ENCODE data around the gene PARP14.
"Not testable (repeated sequence)": the region's sequence is repeated elsewhere in the genome, so short reads cannot be mapped to it uniquely, and the experiment has no call there.

Gene PARP14

DNA sequence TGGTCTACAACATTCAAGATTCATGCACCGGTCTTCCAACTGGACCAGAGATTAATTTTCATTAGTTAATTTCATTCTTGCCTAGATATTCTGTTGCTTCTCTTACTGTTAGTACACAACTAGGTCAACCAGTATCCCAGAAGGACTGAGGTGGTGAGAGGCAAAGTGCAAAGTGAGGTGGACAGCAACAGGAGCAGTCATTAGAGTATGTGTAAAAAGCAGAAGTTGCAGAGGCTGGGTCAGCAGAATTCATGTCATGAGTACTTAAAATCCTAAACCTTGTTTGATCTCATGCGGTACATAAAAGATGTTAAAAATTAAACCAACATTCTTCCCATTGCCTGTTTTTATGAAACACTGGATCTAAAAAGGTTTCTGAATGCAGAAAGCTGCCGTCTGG is 46.7 kb downstream of the PARP14 start:
- no peak for DNase-seq

DNA sequence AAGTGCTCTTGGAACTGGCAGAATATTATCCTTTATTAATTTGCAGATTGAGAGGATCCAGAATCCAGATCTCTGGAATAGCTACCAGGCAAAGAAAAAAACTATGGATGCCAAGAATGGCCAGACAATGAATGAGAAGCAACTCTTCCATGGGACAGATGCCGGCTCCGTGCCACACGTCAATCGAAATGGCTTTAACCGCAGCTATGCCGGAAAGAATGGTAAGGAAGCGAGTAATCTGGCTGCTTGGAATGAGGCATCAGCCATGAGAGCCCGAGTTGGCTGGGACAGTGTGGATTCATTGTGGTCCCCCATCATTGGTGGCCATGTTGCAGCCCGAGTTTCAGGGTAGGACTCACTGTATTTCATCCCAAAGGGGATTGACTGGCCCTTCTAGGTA is 47.1 kb downstream of the PARP14 start:
- no peak for DNase-seq

DNA sequence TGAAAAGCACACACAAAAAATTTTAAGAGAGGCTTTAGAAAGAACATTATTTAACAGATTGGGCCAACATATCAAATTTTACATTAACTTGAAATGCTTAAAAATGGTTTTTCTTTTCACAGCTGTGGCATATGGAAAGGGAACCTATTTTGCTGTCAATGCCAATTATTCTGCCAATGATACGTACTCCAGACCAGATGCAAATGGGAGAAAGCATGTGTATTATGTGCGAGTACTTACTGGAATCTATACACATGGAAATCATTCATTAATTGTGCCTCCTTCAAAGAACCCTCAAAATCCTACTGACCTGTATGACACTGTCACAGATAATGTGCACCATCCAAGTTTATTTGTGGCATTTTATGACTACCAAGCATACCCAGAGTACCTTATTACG is 47.5 kb downstream of the PARP14 start:
- no peak for DNase-seq

DNA sequence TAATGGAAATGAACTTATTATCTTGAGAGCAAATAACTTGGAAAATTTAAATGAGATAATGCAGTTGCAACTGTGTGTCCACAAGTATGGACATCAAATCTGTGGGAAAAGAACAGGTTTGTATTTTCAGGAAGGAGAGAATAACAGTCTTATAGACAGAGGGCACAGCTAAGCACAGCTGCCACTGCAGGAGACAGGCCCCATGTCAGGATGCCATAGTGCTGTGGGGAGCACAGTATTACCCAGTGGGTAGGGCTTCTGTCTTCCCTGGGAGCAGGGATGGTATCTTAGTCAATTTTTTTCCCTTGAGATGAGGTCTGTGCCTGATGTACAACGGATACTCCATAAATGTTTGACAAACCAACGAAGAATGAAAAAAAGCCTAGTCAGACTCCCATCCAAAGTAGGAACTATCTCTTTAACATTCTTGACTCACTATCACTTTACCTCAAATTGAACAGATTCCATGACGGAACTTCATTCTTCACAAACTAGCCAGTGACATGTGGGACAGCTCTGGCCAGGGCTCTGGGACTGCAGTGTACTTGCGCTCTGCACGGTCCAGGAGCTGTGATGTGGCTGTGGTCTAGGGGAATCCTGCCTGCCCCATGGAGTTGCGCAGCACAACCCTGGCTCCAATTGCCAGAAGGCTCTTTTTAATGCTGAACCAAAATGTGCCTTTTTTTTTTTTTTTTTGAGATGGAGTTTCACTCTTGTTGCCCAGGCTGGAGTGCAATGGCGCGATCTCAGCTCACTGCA is 48.3 kb downstream of the PARP14 start:
- DNase-seq, result no peak

DNA sequence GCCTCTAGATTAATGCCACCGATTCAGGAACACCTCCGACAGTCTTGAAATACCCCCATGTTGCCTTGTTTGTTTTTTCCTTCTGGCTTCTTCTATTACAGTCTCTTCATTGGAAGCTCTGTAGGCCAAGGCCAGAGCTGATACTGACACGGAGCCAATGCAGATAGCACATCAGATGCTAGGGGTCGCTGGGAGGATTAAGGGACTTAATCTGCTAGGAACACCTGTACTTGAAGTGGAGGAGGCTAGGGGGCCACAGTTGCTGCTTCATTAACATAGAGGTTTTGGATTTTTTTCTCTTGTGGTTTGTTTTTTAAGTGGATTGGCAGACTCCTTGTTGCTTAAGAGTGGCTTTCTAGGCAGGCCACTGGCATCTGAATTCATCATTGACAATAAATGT is 49.6 kb downstream of the PARP14 start:
- no peak for DNase-seq

GRCh38 chr3:122732682-122733525 is 52.3 kb downstream of the PARP14 start:
- DNase-seq, result not testable (repeated sequence)

GRCh38 chr3:122739172-122739571 is 58.5 kb downstream of the PARP14 start:
- DNase-seq, result no peak

GRCh38 chr3:122742234-122742633 is 61.6 kb downstream of the PARP14 start:
- no peak for DNase-seq

GRCh38 chr3:122743581-122744120 is 63.0 kb downstream of the PARP14 start:
- DNase-seq, result no peak

GRCh38 chr3:122745369-122746021 is 64.9 kb downstream of the PARP14 start:
- no peak for DNase-seq

DNA sequence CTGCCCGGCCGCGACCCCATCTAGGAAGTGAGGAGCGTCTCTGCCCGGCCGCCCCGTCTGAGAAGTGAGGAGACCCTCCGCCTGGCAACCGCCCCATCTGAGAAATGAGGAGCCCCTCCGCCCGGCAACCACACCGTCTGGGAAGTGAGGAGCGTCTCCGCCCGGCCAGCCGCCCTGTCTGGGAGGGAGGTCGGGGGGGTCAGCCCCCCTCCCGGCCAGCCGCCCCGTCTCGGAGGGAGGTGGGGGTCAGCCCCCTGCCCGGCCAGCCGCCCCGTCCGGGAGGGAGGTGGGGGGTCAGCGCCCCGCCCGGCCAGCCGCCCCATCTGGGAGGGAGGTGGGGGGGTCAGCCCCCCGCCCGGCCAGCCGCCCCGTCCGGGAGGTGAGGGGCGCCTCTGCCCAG is 66.7 kb downstream of the PARP14 start:
- not testable (repeated sequence) for DNase-seq

DNA sequence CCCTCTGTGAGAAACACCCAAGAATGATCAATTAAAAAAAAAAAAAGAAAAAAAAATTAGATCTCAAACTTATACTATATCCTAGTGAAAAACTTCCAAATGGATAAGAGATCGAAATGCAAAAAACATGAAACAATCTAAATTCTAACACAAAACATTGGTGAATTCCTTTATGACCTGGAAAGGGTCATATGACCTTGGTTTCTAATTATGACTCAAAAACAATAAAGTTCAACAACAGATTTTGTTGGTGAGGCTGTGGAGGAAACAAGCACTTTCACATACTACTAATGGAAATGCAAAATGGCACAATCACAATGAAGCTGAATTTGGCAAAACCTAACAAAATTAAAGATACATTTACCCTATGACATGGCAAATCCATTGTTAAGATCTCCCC is 67.7 kb downstream of the PARP14 start:
- DNase-seq, result no peak

DNA sequence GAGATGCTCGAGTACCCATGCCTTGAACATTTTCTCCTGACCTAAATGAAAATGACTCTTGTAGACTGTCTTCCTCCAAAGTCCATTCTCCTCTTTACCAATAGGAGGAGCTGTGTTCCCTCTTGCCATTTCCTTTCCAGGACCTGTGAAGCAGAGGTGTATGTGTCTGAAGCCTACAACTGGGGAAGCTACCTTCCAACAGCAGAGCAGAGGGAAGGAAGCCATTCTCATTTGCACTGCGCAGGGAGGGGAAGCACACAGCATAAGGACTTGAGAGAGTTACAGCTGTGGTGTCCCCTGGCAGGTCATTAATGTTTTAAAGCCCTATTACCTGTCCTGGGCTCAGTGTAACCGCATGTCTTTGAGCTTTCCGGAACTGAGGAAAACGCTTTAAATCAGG is 74.3 kb downstream of the PARP14 start:
- peak; percentile 19 for DNase-seq

DNA sequence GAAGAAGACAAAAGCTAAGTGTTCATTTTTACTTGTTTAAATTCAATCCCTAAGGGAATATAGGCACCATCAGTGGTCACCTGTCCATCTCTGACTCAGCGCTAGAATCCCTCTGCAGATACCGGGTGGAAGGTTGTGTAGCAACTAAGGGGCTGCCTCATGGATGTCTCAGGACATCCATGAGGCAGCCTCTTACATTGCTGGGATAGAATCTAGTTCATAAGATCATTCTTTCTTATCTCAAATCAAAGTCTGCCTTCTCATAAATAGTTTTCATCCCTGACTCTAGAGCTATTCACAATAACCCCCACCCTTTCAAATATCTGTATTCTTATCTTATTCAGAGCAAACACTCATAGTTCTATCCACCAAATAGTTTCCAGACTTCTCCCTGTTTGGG is 74.9 kb downstream of the PARP14 start:
- DNase-seq, result no peak

GRCh38 chr3:122758877-122759560 is 78.4 kb downstream of the PARP14 start:
- DNase-seq, result no peak

DNA sequence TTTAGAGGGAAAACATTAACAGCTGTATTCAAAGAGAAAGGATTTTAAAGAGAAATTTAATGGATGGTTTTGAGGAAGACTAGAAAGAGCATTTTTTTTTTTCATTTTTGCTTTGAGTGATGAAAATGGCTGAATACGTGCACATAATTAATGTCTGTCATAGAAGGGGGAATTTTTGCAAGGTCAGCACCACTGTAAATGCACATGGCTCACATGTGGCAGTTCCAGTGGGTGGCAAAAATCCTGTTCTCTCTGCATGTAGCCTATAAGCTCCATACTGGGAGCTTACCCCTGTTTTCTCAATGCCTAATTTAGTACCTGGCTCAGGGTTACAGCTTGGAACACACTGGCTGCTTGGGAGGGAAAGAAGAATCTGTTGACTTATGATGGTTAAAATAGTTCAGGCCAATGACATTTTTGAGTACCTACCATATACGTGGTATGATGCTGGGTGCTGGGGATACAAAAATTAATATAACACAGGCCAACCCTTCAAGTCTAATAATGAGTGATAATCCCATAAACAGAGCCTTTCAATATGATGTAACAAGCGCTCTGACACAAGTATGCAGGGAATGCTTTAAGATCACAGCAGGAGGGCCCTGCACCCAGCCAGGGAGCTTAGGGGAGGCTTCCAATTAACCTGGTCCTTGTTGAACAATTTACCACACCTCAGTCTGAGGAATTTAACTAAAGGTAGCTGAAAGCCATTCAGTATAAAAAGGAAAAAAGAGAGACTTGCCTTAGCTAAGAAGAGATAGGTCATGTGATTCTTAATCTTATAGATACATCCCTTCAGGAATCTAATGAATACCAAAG is 80.0 kb downstream of the PARP14 start:
- DNase-seq, result no peak

DNA sequence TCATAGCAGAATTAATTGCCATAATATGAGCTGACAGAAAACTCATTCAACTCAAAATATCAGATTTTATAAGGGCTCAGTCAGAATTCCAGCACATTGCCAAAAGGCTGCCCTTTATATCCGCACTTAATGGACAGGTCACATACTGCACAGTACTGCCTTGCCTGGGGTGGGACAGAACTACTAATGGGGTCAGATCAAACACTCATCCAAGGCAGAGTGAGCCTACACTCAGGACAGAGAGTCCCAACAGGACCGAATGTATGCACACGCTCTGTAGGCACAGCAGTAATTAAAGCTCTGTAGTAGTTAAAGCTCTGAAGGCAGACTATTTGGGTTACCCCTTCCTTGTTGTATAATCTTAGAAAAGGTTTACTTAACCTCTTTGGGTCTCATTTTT is 85.8 kb downstream of the PARP14 start:
- no peak for DNase-seq

DNA sequence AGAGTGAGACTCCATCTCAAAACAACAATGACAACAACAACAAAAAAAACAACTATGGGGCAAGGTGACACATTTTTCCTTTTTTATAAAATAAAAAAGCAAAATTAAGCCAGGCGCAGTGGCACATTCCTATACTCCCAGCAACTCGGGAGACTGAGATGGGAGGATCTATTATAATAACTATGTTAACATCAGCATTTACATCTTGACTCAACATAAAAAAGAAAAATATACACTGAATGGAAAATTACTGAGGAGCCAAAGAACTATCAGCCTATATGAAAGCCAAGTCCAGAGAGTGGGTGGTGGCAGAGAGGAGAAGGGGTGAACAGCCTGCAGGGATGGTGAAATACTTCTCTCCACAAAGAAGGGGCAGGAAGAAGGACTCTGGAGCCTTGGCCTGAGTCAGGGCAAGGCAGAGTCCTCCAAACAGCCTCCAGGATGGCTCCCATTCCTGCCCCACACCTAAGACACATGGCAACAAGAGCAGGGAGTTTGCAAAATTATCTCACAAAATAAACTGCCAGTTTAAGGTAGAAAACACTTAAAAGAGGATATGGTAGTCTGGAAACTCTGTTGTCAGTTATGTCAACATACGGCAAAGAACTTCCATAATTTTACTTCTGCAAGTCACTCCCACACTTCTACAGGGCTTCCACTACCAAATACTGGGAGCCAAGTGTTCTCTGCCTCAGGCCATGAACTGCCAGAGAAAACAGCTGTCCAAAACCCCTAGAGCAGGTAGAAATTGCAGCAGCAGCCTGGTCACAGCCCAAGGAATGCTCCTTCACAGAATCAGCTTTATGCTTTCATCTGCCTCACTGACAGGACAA is 87.1 kb downstream of the PARP14 start:
- no peak for DNase-seq

- DNase-seq, result no peak
Observed at GRCh38 chr3:122770521-122771202, 90.0 kb downstream of the PARP14 start.

DNA sequence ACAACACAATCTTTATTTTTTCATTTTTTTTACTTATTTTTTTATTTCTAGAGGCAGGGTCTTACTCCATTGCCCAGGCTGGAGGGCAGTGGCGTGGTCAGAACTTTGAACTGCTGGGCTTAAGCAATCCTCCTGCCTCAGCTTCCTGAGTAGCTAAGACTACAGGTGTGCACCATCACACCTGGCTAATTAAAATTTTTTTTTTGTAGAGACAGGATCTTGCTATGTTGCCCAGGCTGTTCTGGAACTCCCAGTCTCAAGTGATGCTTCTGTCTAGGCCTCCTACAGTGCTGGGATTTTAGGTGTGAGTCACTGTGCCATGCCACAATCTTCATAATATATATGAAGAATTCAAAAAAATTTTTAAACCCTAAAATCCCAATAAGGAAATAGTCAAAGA is 92.2 kb downstream of the PARP14 start:
- DNase-seq, result no peak
